NCI-H748 treated with DMSO at 0.1 percent for 48 hours (cell line): ENCODE results near the gene PSMG1.

Experiments used
- DNase-seq: peaks from one replicate; lab custom pipeline; 2025; lab: John Stamatoyannopoulos, UW

PSMG1 gene

DNA sequence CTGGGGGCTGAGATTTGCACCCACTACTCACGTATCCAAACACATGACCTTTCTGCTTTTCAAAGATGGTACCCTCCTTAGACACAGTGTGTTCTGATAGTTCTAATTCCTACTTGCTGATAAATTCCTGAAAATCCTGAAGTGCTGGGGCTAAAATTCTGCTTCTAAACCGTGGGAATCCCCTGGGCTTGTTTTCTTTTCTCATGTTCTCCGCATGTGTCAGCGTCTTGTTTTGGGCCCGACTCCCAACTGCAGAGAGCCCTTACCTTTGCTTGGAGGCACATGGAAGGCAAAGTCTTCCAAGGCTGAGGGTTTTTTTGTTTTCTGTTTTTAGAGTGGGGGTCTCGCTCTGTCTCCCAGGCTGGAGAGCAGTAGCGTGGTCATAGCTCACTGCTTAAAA lies 27.2 kb downstream of the PSMG1 start:
- no peak for DNase-seq

DNA sequence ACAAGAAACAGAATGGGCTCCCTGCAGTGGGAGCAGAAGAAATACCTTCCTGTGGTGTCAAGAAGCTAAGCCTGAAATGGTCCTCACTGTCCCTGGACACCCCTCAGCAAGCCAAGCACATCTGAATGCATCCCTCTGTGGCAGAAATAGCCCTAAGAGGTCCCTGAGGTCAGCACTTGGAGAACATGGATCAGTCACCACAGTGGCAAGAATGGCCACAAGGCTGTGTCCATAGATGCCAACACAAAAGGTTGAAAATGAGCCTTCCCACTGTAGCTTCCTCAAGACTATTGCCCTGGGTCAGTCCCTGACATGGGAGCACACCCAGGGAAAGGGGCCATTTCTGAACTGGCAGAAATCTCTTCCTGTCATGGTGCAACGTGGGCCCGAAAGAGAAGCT lies 27.7 kb downstream of the PSMG1 start:
- no peak for DNase-seq

DNA sequence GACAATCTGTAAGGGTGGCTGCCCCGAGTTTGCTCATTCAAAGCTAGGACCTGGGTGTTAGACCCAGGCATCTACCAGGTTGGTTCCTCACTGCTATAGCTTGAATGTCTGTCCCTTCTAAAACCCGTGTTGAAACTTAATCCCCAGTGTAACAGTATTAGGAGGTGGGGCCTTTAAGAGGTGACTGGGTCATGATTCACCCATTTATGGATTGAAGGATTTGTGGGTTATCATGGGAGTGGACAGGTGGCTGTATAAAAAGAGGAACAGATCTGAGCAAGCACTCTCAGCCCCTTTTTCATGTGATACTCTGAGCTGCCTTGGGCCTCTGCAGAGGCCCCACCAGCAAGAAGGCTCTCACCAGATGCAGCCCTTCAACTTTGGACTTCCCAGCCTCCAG lies 29.4 kb downstream of the PSMG1 start:
- DNase-seq: no peak

DNA sequence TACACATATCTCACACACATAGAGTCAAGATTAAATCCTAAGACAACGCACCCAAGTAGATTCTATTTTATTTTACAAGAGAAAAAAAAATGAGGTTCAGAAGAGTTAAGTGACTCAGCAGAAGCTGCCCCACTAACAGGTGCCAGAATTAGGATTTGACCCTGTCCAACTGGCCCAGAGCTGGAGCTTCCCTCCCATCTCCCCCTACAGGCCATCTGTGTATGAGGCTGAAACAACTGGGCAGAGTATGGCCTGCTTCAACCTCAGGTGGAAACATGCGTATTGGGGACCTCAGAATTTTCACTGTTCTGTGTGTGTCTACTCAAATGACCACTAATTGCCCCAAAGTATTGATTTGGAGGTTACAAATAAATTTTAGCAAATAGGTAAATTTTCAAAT lies 29.9 kb downstream of the PSMG1 start:
- no peak for DNase-seq

DNA sequence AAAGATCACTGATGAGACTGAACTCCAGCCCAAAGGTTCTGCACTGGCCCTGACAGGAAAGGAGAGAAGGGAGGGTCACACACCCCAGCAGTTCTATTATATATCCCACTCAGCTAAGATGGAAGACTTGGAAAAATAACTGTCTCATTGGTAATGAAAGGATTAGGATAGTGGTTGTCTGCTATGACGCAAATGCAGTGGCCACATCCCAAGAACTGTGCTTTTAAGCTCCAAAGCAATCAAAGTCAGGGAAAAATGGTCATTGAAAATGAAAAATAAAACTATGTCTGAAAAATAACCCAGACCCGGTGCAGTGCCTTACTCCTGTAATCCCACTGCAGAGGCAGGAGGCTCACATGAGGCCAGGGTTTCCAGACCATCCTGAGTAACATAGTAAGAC lies 31.0 kb downstream of the PSMG1 start:
- no peak for DNase-seq

DNA sequence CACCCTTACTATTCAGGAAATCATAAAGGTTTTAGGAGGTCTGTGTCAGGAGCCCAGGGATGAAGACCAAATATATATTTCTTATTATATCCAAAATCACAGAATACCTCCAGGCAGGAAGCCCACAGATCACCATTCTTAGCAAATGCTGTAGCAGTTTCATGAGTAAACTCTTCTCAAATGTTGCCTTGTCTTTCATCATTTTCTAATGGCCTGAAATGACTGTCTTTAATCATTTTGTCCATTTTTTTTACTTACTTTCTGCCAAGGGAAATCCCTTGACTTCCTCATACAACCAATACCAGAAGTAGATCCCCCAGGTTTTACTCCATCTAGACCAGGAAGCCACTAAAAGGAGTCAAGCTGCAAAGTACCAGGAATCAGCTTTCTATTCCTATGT lies 32.4 kb downstream of the PSMG1 start:
- DNase-seq: no peak

DNA sequence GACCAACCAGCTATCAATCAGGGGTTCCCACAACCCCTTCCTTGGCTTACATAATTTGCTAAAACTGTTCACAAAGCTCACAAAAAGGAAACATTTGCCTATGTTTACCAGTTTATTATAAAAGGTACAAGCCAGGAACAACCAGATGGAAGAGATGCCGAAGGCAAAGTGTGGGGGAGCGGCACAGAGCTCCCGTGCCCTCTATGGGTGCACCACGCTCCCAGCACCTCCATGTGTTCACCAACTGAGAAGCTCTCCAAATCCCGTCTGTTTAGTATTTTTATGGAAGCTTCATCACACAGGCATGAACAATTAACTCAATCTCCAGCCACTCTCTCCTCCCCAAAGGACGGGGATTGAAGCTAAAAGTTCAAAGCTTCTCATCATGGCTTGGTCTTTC lies 32.9 kb downstream of the PSMG1 start:
- DNase-seq: no peak

DNA sequence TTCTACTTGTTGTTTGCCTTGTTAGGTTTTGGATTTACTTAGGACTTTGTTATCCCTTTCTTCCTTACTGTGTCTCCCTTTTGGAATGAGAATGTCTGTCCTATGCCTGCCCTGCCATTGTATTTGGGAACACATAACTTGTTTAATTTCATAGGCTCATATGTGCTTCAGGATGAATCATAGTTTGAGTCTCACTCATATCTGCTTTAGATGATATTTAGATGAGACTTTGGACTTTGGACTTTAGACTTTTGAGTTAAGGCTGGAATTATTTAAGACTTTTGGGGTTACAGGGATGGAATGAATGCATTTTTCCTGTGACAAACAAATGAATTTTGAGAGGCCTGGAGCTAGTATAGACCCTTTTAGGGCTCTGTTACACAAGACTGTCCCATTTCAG lies 33.4 kb downstream of the PSMG1 start:
- DNase-seq: no peak

DNA sequence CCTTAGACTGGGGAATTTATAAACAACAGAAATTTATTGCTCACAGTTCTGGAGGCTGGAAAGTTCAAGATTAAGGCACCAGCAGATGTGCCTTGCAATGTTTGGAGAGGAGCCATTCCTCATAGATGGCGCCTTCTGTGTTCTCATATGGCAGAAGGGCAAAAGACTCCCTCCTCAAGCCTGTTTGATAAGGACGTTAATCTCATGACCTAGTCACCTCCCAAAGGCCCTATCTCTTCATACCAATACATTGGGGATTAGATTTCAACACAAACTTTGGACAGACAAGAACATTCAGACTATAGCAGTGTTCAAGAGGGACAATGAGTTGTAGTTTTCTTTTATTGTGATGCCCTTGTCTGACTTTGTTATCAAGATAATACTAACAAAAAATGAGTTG lies 34.3 kb downstream of the PSMG1 start:
- DNase-seq: no peak

DNA sequence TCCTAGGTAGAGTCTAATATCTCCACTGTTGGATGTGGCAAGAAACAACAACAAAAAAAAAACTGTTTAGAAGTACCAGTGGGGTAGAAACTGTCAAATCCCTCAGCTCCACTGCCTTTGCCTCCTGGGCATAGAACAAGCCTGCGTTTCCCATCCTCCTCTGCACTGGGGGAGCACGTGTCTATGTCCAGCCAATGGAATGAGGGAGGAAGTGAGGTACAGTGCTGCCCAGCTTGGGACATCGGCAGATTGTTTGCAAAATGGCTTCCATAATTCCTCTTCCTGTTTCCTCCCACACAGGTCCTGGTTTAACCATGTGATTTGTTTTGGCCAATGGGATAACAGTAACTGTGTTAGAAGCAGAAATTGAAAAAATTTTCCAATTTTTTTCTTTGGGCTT lies 39.1 kb downstream of the PSMG1 start:
- no peak for DNase-seq

DNA sequence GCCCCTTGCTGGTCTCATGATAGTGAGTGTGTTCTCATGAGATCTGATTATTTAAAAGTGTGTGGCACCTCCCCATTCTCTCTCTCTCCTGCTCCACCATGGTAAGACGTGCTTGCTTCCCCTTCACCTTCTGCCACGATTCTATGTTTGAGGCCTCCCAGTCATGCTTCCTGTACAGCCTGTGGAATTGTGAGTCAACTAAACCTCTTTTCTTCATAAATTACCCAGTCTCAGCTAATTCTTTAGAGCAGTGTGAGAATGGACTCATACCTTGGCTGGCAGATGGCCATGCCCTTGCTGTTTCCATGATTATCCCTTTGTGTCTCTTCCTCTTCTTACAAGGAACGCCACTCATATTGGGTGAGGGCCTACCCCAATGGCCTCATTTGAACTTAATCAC lies 40.3 kb downstream of the PSMG1 start:
- DNase-seq: no peak

DNA sequence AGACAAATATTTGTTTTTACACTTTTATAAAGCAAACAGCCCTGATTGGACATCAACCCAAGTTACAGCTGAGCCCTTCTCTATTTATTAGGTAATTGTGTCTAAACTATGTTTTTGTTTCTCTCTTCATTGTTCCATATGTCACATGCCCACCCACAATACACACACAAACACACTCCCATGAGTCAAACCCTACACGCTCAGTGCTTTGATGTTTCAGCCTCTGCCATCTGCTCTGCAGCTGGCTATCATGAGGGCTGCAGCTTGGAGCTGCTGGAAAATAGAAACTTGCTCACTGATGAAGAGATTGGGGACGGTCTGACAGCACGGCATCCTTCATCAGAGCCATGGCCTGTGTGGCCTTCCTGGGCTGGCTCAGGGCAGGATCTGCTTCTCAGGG lies 41.7 kb downstream of the PSMG1 start:
- peak; percentile 23 for DNase-seq

DNA sequence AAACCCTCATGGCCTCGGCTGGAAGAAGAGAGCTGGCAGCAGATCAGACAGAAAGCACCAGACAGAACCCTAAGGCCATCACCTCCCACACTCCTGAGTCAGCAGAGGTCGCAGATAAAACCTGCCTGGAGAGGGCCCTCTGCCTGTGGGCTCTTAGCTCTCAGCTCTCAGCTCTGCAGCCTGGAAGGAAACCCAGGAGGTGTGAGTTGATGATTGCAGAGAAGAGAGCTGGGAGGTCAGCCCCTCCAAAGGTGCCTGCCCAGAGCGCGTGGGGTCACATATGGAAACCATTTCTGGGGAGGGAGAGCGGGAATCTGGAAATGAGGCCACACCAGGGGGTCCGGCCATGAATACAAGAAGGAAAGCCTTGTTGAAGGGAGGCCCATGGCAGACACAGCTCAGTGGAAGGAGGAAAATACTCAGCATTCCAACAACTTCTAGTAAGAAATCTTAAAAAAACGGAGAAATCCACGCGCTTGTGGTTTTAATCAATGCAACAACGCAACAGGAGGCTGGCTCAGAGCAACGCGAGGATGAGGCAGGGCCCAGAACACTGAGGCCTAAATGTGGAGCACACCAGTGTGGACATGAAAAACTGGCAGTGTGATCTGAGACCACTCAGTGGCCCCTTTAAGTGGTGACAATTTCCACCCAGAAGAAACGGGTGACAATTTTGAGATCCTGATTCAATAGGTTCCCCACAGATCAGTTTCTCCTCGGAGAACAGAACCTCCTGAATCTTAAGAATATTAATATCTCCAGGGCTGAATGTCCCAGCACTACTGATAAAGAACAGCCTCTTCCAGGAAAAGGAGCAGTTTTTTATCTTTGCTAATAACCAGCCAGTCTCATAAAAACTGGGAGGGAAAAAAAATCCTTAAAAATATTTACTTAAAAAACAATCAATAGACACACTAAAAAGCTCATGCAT lies 45.7 kb downstream of the PSMG1 start:
- no peak for DNase-seq

DNA sequence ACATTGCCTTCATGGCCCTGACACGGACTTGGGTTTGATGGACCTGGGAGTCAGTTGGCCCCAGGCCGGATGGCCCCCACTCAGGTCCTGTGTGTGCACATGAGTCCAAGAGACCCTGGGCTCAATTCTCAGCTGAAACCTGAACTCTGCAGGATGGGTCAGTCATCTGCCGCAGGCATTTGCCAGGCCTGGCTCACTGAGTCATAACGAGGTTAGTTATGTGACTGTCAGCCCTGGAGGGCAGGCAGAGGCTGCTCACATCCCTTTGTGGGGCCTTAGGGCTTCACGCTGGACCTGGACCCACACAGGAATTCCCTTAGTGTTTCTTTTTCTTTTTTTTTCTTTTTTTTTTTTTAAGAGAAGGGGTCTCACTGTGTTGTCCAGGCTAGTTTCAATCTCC lies 46.5 kb downstream of the PSMG1 start:
- no peak for DNase-seq

DNA sequence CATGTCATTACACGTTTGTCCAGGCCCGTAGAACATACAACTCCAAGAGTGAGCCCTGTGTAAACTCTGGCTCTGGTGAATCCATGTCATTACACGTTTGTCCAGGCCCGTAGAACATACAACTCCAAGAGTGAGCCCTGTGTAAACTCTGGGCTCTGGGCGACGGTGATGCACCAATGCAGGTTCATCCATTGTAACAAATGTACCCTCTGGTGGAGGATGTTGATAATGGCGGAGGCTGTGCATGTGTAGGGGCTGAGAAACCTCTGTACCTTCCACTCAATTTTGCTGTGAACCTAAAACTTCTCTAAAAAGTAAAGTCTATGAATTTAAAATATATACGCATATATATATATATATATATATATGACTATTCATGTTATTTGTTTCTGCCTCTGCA lies 47.1 kb downstream of the PSMG1 start:
- DNase-seq: peak; percentile 49

DNA sequence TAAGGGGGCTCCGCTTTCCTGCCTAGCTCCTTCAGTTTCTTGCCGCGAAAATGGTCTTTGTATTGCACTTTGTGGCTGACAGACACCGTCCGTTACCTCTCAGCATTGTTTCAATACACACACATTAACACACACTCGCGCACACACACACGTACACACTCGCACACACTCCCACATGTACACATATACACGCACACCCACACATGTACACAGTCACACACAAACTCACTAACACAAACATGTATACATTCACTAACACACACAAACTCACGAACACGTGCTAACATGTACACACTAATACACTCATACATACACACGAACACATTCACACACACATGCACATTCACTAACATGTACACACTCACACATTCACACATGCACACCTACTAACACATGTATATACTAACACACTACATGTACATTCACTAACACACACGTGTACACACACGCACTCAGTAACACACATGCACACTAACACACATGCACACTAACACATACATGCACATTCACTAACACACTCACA lies 48.9 kb downstream of the PSMG1 start:
- no peak for DNase-seq

DNA sequence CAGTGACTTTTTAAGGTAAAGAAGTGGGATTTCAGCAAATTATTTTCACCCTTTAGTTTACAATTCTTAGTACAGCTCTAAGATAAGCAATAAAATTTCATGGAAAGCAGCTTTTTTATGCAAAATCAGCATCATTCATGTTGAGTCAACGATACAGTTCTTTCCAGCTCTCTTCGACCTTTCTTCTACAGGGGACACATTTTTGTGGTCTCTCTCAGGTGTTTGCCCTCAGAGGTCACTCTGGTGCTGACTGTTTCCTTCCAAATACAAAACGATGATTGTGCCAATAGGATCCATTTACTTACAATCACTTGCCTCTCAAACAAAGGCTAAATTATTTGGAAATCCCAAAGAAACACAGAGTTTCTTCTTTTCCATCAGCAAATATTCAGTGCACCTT lies 51.0 kb downstream of the PSMG1 start:
- no peak for DNase-seq

DNA sequence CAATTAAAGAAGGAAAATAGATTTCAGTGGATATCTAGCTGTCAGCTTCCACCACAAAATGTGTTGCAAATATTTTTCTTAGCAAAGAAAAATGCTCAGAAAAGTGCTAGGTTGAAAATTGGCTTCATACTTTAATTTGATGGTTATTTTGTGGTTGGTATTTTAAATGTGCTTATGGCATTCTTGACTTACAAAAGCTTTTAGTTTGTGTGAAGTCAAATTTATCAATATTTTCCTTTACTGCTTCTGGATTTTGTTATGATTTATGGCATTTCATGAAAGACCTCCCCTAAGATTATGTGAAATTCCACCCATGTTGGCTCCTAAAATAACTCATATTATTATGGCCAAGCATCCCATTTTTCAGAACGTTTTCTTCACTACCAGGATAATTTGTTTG lies 51.5 kb downstream of the PSMG1 start:
- no peak for DNase-seq

DNA sequence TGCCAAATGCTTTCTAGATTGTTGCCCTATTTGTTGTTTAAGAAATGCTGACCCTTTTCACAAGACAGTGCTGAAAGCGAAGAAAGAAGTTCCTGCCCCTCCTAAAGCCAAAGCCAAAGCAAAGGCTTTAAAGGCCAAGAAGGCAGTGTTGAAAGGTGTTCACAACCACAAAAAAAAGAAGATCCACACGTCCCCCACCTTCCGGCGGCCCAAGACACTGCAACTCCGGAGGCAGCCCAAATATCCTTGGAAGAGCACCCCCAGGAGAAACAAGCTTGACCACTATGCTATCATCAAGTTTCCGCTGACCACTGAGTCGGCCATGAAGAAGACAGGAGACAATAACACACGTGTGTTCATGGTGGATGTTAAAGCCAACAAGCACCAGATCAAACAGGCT lies 55.7 kb downstream of the PSMG1 start:
- no peak for DNase-seq

DNA sequence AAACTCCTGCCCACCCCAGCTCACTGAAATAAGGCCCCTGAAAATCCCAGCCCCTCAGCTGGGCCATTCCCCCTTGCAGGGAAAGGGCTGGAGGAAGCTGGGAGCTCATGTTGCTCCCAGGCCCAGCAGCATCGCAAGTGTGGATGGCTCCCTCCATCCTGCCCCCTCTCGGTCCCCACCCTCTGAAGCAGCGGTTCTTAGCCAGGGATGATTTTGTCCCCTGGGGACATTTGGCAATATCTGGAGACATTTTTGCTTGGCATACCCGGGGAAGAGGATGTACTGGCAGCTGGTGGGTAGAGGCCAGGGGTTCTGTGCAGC lies 56.8 kb downstream of the PSMG1 start:
- DNase-seq: no peak

DNA sequence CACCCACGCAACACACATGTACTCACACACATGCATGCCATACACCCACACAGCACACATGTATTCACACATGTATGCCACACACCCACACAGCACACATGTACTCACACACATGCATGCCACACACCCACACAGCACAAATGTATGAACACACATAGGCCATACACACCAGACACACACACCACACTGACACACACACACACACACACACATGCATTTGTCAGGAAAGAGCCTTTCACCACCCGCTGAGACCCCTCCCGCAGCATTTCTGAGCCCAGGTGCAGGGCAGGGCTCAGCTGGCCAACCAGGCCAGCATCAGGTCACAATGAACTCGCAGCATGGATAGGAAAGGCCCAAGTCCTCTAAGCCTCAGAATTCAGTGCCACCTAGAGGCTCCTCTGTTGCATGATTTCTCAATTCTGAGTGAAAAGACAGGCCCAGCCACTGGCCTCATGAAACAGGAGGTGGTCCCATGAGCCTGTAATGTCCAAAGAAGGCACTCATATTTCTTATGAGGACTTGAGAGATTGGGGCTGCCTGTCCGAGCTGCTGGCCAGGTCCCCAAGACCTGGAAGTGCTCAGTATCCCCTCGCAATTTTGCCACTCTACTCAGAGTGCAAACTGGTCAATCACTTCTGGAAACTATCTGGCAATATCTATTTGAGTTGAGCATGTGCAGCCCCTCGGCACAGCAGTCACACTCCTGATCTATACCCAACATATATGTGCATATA lies 57.3 kb downstream of the PSMG1 start:
- peak; percentile 61 for DNase-seq
